Psoas muscle (tissue), 8 donors: ENCODE results near the gene S1PR4. TPM values are rescaled to one million over a fixed set of nuclear protein-coding genes. Genes with fewer than 3 reads are reported as not detected.
A peak's percentile ranks its signal among the peaks of the same experiment; 100 is the strongest.

Experiments used
- ATAC-seq, 4 donors: fragments of 200-7000 bp; cut with Tn5 transposase; one replicate each; pipeline ENCODE4 v1.9.1; 2020; ENCODE audit warnings: moderate library complexity in 3 of 4, mild to moderate bottlenecking in 2 of 4
- DNase-seq, 2 donors: peaks; one replicate each; pipeline ENCODE4 v3.0.0-alpha.2; 2020
- H3K27ac ChIP-seq: fragments of 200-600 bp; one replicate; pipeline ENCODE4 v1.8.0; 2022
- H3K27me3 ChIP-seq, 3 donors: fragments of 200-600 bp in 1 of 3; one replicate each; pipeline versions ENCODE4 v1.6.1 to v1.8.0; 2013 to 2022; ENCODE audit warnings: low read length in 2 of 3, mild to moderate bottlenecking in 2 of 3, moderate library complexity in 1 of 3; ENCODE audit not compliant: insufficient read depth in 3 of 3
- H3K36me3 ChIP-seq, 2 donors: fragments of 200-600 bp in 1 of 2; one replicate each; pipeline versions ENCODE4 v1.6.1 to v1.8.0; 2013 to 2022; ENCODE audit warnings: low read depth in 1 of 2, mild to moderate bottlenecking in 1 of 2, moderate library complexity in 1 of 2; ENCODE audit not compliant: insufficient read depth in 1 of 2
- H3K4me1 ChIP-seq: fragments of 200-600 bp; one replicate; pipeline ENCODE4 v1.8.0; 2022
- H3K4me3 ChIP-seq: fragments of 200-600 bp; one replicate; pipeline ENCODE4 v1.8.0; 2022; ENCODE audit warnings: mild to moderate bottlenecking
- H3K9me3 ChIP-seq: fragments of 200-600 bp; one replicate; pipeline ENCODE4 v1.8.0; 2022
- WGBS, 3 donors: extraction: QIAGEN DNeasy Blood & Tissue Kit; methylation state at CpG; one replicate each; pipeline versions ENCODE4 v1.1.6 to v1.1.7; 2013; 5-methylcytosine and 5-hydroxymethylcytosine counted together
- intact Hi-C, 2 donors: fragments of 100-400 bp; cut with DNase I; formaldehyde crosslinking; loops; one replicate each; pipeline versions ENCODE4 v1.11.0 to v1.14.2; 2022
- polyA plus RNA-seq, 3 donors: library from polyadenylated mRNA; stranded (reverse); fragments of 200-250 nt; gene quantifications; one replicate each; pipeline ENCODE4 v1.2.3, GENCODE V29; 2013
- total RNA-seq, 4 donors: library from RNA; stranded (reverse); fragmentation: NEBNext Ultra II Directional in 2 of 4; extraction: Animal tissue kit (Norgen Biotek cat#: 25700) in 2 of 4; gene quantifications; one replicate each; pipeline versions ENCODE4 v1.2.1 to v1.2.4, GENCODE V29; 2021 to 2023
- TF ChIP-seq, protein P1 (sequence below): fragments of 200-600 bp; IDR thresholded peaks from one replicate; pipeline ENCODE4 v1.8.0; 2022; ENCODE audit warnings: antibody characterized with exemption
- donor health status: healthy with polysubstance abuse.
- donor health status: DM: no; HTN: no; CAD: no; lungs with moderate emphysema.
- donor health status: Bipolar disorder and iron deficiency.
- donor health status: healthy.
- donor health status: DM: yes; HTN: yes; CAD: no.
- donor health status: DM: no; HTN: no; CAD: no.
- donor health status: DM: no; HTN: no; CAD: no.
- donor health status: DM: yes; HTN: yes; CAD: no.

Gene S1PR4
- total and polyA plus RNA-seq, 7 donors, result 0.40 to 0.94 (median 0.75) TPM

GRCh38 chr19:3204646-3205275 lies 26.2 kb downstream of the S1PR4 start:
- Histone ChIP-seq H3K4me1 (no peaks in the 10 kb centered on the region), H3K27me3 (no peaks in the 10 kb centered on the region), H3K9me3 (no peaks in the 10 kb centered on the region), H3K36me3 (peaks cover 0 to 68% of the 10 kb centered on the region in 2 donors), H3K4me3 (no peak overlapping the region), H3K27ac (no peak overlapping the region)
- TF ChIP-seq, protein P1, sequence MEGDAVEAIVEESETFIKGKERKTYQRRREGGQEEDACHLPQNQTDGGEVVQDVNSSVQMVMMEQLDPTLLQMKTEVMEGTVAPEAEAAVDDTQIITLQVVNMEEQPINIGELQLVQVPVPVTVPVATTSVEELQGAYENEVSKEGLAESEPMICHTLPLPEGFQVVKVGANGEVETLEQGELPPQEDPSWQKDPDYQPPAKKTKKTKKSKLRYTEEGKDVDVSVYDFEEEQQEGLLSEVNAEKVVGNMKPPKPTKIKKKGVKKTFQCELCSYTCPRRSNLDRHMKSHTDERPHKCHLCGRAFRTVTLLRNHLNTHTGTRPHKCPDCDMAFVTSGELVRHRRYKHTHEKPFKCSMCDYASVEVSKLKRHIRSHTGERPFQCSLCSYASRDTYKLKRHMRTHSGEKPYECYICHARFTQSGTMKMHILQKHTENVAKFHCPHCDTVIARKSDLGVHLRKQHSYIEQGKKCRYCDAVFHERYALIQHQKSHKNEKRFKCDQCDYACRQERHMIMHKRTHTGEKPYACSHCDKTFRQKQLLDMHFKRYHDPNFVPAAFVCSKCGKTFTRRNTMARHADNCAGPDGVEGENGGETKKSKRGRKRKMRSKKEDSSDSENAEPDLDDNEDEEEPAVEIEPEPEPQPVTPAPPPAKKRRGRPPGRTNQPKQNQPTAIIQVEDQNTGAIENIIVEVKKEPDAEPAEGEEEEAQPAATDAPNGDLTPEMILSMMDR, result no peak
- DNase-seq (no peak), ATAC-seq (peak in 1 of 4 donors; percentile 16)
- 93 to 96% (median 94%) methylated on average over 31 to 35 of the region's 35 CpGs for WGBS, 3 donors
- intact Hi-C loops, result no loop called here

GRCh38 chr19:3206216-3206953 lies 27.8 kb downstream of the S1PR4 start:
- TF ChIP-seq, protein P1, result no peak
- Histone ChIP-seq H3K27me3 (no peaks in the 10 kb centered on the region), H3K4me3 (no peak overlapping the region), H3K27ac (no peak overlapping the region), H3K9me3 (no peaks in the 10 kb centered on the region), H3K4me1 (no peaks in the 10 kb centered on the region), H3K36me3 (peaks cover 0 to 63% of the 10 kb centered on the region in 2 donors)
- WGBS, 3 donors, result 93 to 94% (median 93%) methylated on average over 28 of the region's 28 CpGs
- DNase-seq (no peak), ATAC-seq (no peak)
- intact Hi-C loops, result no loop called here

GRCh38 chr19:3207461-3208242 lies 29.1 kb downstream of the S1PR4 start:
- H3K27ac ChIP-seq, result no peak overlapping the region
- no peaks in the 10 kb centered on the region for H3K9me3 ChIP-seq
- WGBS, 3 donors, result 87 to 92% (median 90%) methylated on average over 37 to 43 of the region's 43 CpGs
- intact Hi-C loops, result no loop called here
- peaks cover 0 to 51% of the 10 kb centered on the region in 2 donors for H3K36me3 ChIP-seq
- no peaks in the 10 kb centered on the region for H3K27me3 ChIP-seq
- TF ChIP-seq, protein P1, result no peak
- H3K4me1 ChIP-seq, result no peaks in the 10 kb centered on the region
- no peak for DNase-seq
- ATAC-seq, result no peak
- no peak overlapping the region for H3K4me3 ChIP-seq

- Histone ChIP-seq H3K36me3 (peaks cover 0 to 47% of the 10 kb centered on the region in 2 donors), H3K27ac (no peak overlapping the region), H3K4me3 (no peak overlapping the region), H3K9me3 (no peaks in the 10 kb centered on the region), H3K27me3 (no peaks in the 10 kb centered on the region), H3K4me1 (no peaks in the 10 kb centered on the region)
- no peak for DNase-seq
- 89 to 91% (median 90%) methylated on average over 32 to 33 of the region's 33 CpGs for WGBS, 3 donors
- TF ChIP-seq, protein P1, result no peak
- no peak for ATAC-seq
- intact Hi-C loops, result no loop called here
These were observed 30.0 kb downstream of the S1PR4 start for GRCh38 chr19:3208317-3209207.
